Epithelial cell of proximal tubule (primary cell): Measurements from ENCODE around the gene MARK2. TPM values are rescaled to one million over a fixed set of nuclear protein-coding genes. Genes with fewer than 3 reads are reported as not detected.

ENCODE experiments used
- DNase-seq: peaks from one replicate; pipeline ENCODE4 v3.0.0-alpha.2; 2011; ENCODE audit warnings: low read depth
- H3K4me3 ChIP-seq: 2 replicates; pipeline ENCODE4 v1.5.1; 2011; ENCODE audit warnings: low read depth, mild to moderate bottlenecking, low read length
- total RNA-seq: library from RNA; depleted of rRNA; stranded (reverse); fragments of >200 nt; gene quantifications from 2 replicates; pipeline ENCODE4 v1.2.3, GENCODE V29; 2015
- TF ChIP-seq, protein P1 (sequence below): conservative IDR thresholded peaks from 2 replicates; pipeline ENCODE4 v1.5.1; 2012; ENCODE audit warnings: low read depth, mild to moderate bottlenecking, low read length

MARK2 gene
- total RNA-seq: 33.6 and 36.2 TPM in 2 replicates

DNA sequence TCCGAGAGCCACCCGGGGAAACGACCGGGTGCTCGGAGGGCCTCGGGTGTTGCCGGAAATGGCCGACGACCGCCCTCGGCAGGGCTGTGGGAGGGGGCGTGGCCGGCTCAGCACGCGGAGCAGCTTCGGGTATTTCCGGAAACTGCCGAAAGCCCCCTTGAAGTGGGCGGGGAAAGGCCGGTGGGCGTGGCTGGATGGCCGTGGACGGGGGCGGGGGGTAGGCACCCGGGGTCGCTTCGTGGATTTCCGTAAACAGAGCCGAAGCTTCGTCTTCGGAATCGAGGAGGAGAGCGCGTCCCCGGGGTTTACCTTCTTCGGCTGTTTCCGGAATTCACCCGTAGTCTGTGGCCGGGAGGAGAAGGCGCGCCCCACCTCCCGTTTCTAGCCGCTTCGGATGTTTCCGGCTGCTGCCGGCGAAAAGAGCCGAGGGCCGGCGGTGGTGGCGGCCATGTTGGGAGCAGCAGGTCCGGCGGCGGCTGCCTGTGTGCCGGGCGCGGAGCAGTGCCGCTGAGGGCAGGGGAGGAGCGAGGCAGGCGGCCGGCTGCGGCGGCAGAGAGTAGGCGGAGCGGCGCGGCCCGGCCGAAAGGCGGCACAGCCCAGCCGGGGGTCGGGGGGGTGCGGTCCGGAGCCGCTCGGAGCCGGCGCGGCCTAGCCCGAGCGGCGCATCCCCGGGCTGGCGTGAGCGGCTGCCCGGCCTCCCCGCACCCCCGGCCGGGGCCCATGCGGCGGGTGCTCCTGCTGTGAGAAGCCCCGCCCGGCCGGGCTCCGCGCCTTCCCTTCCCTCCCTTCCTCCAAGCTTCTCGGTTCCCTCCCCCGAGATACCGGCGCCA is at the start of gene MARK2:
MARK2 (plus strand) TSS at position 433 of the 830 bp plus-strand sequence; CDS start at position 830, 397 bp downstream.
- peak; percentile 75 for DNase-seq
- peak within 1 kb of the TSS; percentile 94 for H3K4me3 ChIP-seq
- TF ChIP-seq, protein P1, sequence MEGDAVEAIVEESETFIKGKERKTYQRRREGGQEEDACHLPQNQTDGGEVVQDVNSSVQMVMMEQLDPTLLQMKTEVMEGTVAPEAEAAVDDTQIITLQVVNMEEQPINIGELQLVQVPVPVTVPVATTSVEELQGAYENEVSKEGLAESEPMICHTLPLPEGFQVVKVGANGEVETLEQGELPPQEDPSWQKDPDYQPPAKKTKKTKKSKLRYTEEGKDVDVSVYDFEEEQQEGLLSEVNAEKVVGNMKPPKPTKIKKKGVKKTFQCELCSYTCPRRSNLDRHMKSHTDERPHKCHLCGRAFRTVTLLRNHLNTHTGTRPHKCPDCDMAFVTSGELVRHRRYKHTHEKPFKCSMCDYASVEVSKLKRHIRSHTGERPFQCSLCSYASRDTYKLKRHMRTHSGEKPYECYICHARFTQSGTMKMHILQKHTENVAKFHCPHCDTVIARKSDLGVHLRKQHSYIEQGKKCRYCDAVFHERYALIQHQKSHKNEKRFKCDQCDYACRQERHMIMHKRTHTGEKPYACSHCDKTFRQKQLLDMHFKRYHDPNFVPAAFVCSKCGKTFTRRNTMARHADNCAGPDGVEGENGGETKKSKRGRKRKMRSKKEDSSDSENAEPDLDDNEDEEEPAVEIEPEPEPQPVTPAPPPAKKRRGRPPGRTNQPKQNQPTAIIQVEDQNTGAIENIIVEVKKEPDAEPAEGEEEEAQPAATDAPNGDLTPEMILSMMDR: no peak

GRCh38 chr11:63791495-63792167 is 47.3 kb upstream of the MARK2 start:
- no peak overlapping the region for H3K4me3 ChIP-seq
- TF ChIP-seq, protein P1: no peak
- DNase-seq: no peak

- no peak for DNase-seq
- no peak overlapping the region for H3K4me3 ChIP-seq
- TF ChIP-seq, protein P1: no peak
Observed at GRCh38 chr11:63793161-63793560, 45.7 kb upstream of the MARK2 start.

DNA sequence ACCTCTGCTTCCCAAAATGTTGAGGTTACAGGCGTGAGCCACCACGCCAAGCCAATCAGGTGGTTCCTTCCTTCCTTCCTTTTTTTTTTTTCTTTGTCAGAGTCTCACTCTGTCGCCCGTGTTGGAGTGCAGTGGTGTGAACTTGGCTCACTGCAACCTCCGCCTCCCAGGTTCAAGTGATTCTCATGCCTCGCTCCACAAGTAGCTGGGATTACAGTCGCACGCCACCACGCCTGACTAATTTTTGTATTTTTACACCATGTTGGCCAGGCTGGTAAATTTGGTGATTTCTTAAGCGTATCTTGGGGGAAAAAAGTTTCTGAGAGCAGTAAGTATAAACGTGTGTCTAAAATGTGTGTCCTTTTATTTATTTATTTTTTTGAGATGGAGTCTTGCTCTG is 43.8 kb upstream of the MARK2 start:
- TF ChIP-seq, protein P1: no peak
- DNase-seq: no peak
- H3K4me3 ChIP-seq: no peak overlapping the region

GRCh38 chr11:63800921-63801320 is 38.0 kb upstream of the MARK2 start:
- no peak for DNase-seq
- H3K4me3 ChIP-seq: no peak overlapping the region
- TF ChIP-seq, protein P1: no peak

DNA sequence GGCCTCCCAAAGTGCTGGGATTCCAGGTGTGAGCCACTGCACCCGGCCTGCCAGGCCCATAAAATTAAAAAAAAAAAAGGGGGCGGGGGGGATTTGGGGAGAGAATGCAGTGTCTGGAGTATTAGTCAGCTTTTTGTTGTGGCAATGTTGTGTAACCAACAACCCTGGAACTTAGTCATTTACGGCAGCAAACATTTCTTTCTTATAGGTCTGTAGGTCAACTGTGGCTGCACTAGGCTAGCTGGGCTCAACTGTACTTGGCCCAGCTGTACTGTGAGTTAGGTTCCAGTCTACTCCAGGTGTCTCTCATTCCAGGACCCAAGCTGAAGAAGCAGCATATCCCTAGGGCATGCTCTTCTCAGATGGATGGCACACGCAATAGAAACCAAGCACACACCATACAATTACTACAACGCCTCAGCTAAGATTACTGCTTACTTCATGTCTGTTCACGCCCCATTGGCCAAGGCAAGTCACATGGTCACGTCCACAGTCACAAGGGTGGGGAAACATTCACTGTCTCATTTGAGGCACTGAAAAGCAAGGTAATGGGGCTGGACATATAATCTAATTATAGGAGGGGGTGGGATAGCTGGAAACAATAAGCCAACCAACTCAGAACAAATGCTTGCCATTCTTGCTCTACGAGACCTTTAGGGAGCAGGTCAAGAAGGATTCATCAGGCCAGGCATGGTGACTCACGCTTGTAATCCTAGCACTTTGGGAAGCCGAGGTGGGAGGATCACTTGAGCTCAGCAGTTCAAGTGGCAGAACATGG is 36.1 kb upstream of the MARK2 start:
- DNase-seq: peak; percentile 44
- no peak overlapping the region for H3K4me3 ChIP-seq
- TF ChIP-seq, protein P1: no peak
